ENCODE measurements around the gene TMEM222.

DNA sequence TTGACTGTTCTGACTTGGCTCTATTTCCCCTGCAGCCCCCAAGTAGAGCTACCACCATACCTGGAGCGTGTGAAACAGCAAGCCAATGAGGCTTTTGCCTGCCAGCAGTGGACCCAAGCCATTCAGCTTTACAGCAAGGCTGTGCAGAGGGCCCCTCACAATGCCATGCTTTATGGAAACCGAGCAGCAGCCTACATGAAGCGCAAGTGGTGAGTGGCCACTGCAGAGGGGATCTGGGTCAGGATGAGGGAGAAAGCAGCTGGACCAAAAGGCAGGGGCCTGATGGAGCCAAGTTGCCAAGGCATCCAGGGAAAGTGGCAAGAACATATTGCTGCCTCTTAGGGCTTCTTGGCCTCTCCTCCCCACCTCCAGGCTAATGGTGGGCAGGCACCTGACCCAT lies 24.1 kb upstream of the TMEM222 start:
- TF ChIP-seq, protein P1, sequence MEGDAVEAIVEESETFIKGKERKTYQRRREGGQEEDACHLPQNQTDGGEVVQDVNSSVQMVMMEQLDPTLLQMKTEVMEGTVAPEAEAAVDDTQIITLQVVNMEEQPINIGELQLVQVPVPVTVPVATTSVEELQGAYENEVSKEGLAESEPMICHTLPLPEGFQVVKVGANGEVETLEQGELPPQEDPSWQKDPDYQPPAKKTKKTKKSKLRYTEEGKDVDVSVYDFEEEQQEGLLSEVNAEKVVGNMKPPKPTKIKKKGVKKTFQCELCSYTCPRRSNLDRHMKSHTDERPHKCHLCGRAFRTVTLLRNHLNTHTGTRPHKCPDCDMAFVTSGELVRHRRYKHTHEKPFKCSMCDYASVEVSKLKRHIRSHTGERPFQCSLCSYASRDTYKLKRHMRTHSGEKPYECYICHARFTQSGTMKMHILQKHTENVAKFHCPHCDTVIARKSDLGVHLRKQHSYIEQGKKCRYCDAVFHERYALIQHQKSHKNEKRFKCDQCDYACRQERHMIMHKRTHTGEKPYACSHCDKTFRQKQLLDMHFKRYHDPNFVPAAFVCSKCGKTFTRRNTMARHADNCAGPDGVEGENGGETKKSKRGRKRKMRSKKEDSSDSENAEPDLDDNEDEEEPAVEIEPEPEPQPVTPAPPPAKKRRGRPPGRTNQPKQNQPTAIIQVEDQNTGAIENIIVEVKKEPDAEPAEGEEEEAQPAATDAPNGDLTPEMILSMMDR (IDR thresholded peaks at IDR 0.05), result no peak
- no peak for TF ChIP-seq POLR2A (IDR thresholded peaks at IDR 0.05)
